Kidney epithelial cell (primary cell): ENCODE data around the gene IGFN1. TPM values are rescaled to one million over a fixed set of nuclear protein-coding genes. Genes with fewer than 3 reads are reported as not detected.

Source experiments
- DNase-seq: peaks from one replicate; pipeline ENCODE4 v3.0.0-alpha.2; 2010; ENCODE audit warnings: low read depth
- H3K27me3 ChIP-seq: 2 replicates; pipeline ENCODE4 v1.6.0; 2011; ENCODE audit warnings: low read length; ENCODE audit not compliant: control insufficient read depth, insufficient read depth
- H3K36me3 ChIP-seq: 2 replicates; pipeline ENCODE4 v1.5.1; 2011; ENCODE audit warnings: low read length; ENCODE audit not compliant: control insufficient read depth, insufficient read depth
- H3K4me3 ChIP-seq: 2 replicates; pipeline ENCODE4 v1.5.1; 2011; ENCODE audit warnings: low read depth, mild to moderate bottlenecking, control low read depth, low read length
- total RNA-seq: library from RNA; depleted of rRNA; stranded (reverse); fragments of >200 nt; gene quantifications from 2 replicates; pipeline ENCODE4 v1.2.3, GENCODE V29; 2015
- TF ChIP-seq, protein P1 (sequence below): IDR thresholded peaks from 2 replicates; pipeline ENCODE4 v1.5.1; 2011; ENCODE audit warnings: mild to moderate bottlenecking, moderate library complexity, low read length, control low read depth, inconsistent platforms; ENCODE audit not compliant: insufficient read depth, poor library complexity, severe bottlenecking

IGFN1 gene
- total RNA-seq, 1 donor from 2014 or later: 0.54 TPM

DNA sequence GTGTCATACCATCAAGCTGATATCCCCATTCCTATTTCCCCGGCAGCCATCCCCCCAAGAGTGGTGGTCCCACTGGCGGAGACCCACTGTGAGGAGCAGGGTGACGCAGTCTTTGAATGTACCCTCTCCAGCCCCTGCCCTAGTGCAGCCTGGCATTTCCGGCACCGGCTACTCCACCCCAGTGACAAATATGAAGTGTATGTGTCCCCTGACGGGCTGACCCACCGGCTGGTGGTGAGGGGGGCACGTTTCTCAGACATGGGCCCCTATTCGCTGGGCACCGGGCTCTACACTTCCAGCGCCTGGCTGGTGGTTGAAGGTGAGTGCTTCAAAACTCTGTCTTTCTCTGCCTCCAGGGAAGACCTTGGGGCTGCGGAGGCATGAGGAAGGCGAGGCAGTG, 14.4 kb downstream of the IGFN1 start:
- TF ChIP-seq, protein P1, sequence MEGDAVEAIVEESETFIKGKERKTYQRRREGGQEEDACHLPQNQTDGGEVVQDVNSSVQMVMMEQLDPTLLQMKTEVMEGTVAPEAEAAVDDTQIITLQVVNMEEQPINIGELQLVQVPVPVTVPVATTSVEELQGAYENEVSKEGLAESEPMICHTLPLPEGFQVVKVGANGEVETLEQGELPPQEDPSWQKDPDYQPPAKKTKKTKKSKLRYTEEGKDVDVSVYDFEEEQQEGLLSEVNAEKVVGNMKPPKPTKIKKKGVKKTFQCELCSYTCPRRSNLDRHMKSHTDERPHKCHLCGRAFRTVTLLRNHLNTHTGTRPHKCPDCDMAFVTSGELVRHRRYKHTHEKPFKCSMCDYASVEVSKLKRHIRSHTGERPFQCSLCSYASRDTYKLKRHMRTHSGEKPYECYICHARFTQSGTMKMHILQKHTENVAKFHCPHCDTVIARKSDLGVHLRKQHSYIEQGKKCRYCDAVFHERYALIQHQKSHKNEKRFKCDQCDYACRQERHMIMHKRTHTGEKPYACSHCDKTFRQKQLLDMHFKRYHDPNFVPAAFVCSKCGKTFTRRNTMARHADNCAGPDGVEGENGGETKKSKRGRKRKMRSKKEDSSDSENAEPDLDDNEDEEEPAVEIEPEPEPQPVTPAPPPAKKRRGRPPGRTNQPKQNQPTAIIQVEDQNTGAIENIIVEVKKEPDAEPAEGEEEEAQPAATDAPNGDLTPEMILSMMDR: no peak
- Histone ChIP-seq H3K36me3 (no peaks in the 10 kb centered on the region), H3K4me3 (no peak overlapping the region), H3K27me3 (peaks cover 4% of the 10 kb centered on the region)
- DNase-seq: no peak

DNA sequence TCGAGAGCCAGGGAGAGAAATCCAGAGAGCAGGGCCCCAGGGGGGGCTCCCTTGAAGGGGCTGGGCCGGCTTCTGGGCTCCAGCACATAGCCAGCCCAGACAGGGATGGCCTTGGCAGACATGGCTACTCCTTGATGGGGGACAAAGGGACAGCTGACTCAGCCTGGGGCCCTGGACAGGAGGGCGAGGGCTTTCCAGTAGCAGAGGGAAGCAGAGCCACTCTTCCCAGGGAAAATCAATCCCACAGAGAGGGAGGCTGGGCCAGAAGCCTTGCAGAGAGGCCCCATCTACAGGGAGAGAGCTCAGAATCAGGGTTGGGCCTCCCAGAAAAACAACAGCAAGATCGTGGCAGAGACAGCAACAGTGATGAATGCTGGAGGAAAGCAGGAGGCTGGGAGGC, 15.6 kb downstream of the IGFN1 start:
- no peak for DNase-seq
- Histone ChIP-seq H3K27me3 (peaks cover 4% of the 10 kb centered on the region), H3K36me3 (no peaks in the 10 kb centered on the region), H3K4me3 (no peak overlapping the region)
- TF ChIP-seq, protein P1: no peak

DNA sequence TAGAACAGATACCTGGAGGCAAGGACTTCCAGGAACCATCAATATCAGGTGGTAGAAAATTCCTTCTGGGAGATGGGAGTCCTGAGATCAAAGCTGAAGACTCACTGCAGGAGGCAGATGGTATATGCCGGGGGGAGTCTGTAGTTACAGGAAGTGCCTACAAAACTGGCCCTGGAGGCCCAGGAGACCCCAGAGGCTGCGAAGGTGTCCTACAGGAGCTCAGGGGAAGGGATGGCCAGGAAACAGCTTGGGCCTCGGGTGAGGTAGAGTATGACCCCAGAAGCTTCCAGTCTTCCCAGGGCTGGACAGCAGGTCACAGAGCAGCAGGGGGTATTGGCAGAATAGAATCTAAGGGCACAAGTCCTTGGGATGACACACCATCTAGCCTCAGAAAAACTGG, 16.4 kb downstream of the IGFN1 start:
- H3K4me3 ChIP-seq: no peak overlapping the region
- peaks cover 7% of the 10 kb centered on the region for H3K27me3 ChIP-seq
- TF ChIP-seq, protein P1: no peak
- no peak for DNase-seq
- no peaks in the 10 kb centered on the region for H3K36me3 ChIP-seq

DNA sequence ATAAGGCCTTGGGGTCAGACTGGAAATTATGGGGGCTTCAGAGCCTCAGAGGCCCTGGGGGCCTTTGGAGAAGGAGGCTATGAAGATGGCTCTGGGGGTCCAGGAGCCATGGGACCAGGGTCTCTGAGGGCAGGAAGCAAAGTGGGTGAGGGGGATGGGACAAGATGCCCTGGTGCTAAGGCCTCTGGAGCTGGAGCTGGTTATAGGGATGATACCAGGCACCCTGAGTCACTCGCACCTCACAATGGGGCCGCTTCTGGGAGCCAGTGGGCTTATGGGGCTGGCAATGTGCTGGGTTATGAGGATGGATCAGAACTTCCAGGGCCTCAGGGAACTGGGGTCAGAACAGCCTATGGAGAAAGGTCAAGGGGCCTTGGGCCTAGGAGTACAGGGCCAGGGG, 17.6 kb downstream of the IGFN1 start:
- Histone ChIP-seq H3K27me3 (peaks cover 7% of the 10 kb centered on the region), H3K4me3 (no peak overlapping the region), H3K36me3 (no peaks in the 10 kb centered on the region)
- TF ChIP-seq, protein P1: no peak
- no peak for DNase-seq

DNA sequence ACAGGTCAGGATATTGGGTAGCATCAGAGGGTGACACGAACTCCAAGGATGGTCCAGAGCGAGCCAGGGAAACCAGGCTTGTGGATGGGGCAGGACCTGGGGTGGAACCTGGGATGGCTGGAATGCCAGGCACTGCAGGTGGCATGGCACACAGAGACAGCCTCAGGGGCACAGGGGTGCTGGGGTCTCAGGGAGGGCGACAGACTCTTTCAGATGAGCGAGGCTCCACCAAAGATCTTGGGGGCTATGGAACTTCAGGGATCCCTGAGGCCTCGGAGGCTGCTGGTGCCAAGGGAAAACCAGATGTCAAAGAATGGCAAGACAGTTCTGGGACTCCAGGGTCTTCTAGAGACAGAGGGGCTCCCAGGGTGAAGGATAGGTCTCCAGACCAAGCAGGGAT, 21.4 kb downstream of the IGFN1 start:
- H3K36me3 ChIP-seq: no peaks in the 10 kb centered on the region
- TF ChIP-seq, protein P1: no peak
- no peak overlapping the region for H3K4me3 ChIP-seq
- DNase-seq: no peak
- H3K27me3 ChIP-seq: peaks cover 8% of the 10 kb centered on the region

DNA sequence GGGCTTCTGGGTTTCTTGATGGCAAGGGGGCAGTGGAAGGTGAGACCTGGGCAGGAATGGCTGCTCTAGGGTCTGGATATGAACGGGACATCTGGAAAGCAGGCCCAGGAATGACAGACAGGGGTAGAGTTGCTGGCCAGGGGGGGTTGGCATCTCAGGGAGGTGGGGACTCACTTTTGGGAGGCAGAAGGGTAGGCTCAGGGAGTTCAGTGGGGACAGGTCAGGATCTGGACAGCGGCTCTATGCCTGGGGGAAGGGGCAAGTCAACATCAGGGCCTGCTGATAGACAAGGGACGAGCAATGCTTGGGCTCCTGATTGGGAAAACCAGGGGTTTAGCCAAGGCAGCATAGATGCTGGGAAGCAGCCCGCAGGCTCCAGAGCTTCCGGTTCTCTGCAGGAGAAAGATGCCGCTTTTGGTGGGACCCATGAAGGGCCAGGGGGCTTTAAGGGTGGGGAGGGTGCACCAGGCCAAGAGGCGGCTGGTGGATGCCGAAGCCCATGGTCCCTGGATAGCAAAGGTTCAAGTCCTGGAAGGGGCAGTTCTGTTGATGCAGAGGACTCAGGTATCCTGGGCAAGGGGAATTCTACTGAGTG, 21.9 kb downstream of the IGFN1 start:
- no peak for DNase-seq
- Histone ChIP-seq H3K36me3 (no peaks in the 10 kb centered on the region), H3K27me3 (peaks cover 8% of the 10 kb centered on the region), H3K4me3 (no peak overlapping the region)
- TF ChIP-seq, protein P1: no peak
